Stomach smooth muscle (tissue), 2 donors: ENCODE results near the gene TADA2B.

Experiments
- H3K27ac ChIP-seq: one replicate; pipeline ENCODE4 v1.7.0; 2013; ENCODE audit warnings: mild to moderate bottlenecking, low read length, inconsistent platforms
- H3K27me3 ChIP-seq, 2 donors: one replicate each; pipeline ENCODE4 v1.7.0; 2013; ENCODE audit warnings: low read length in 2 of 2; ENCODE audit not compliant: insufficient read depth in 2 of 2, control insufficient read depth in 1 of 2
- H3K36me3 ChIP-seq, 2 donors: one replicate each; pipeline ENCODE4 v1.7.0; 2013; ENCODE audit warnings: low read length in 2 of 2; ENCODE audit not compliant: control insufficient read depth in 2 of 2, insufficient read depth in 2 of 2
- H3K4me1 ChIP-seq: one replicate; pipeline ENCODE4 v1.7.0; 2013; ENCODE audit warnings: low read length; ENCODE audit not compliant: control insufficient read depth, insufficient read depth
- H3K4me3 ChIP-seq, 2 donors: one replicate each; pipeline ENCODE4 v1.7.0; 2013; ENCODE audit warnings: low read length in 2 of 2
- H3K9ac ChIP-seq, 2 donors: one replicate each; pipeline ENCODE4 v1.7.0; 2013; ENCODE audit warnings: low read length in 2 of 2, mild to moderate bottlenecking in 1 of 2
- H3K9me3 ChIP-seq, 2 donors: one replicate each; pipeline ENCODE4 v1.7.0; 2013; ENCODE audit warnings: low read length in 2 of 2; ENCODE audit not compliant: control insufficient read depth in 2 of 2
- donor health status: healthy.
- donor health status: Pancreatic carcinoma.

Gene TADA2B

DNA sequence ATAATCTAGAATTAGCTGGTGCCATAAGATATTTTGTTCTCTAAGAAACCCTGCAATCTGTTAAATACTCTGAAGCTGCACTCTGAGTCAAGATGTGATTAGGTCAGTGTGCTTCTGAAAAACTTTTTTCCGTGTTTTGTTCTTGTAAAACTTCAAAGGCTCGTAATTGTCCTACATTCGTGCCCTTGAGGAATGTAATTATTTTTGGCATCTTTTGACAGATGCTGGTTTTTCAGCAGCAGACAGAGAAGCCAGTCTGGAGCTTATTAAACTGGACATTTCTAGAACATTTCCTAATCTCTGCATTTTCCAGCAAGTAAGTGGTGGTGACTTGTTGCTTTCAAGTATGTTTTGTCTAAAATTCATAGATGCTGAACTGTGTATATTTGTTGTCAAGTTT, 36.8 kb upstream of the TADA2B start:
- Histone ChIP-seq H3K36me3 (peaks cover 27 to 46% of the 10 kb centered on the region in 2 donors), H3K4me1 (no peaks in the 10 kb centered on the region), H3K27me3 (no peaks in the 10 kb centered on the region), H3K9ac (no peak overlapping the region), H3K27ac (no peak overlapping the region), H3K4me3 (no peak overlapping the region), H3K9me3 (no peaks in the 10 kb centered on the region)

GRCh38 chr4:7007142-7007907, 35.8 kb upstream of the TADA2B start:
- no peak overlapping the region for H3K9ac ChIP-seq
- H3K27ac ChIP-seq: no peak overlapping the region
- H3K4me3 ChIP-seq: no peak overlapping the region
- H3K4me1 ChIP-seq: no peaks in the 10 kb centered on the region
- H3K27me3 ChIP-seq: no peaks in the 10 kb centered on the region
- no peaks in the 10 kb centered on the region for H3K9me3 ChIP-seq
- H3K36me3 ChIP-seq: peaks cover 20 to 39% of the 10 kb centered on the region in 2 donors

DNA sequence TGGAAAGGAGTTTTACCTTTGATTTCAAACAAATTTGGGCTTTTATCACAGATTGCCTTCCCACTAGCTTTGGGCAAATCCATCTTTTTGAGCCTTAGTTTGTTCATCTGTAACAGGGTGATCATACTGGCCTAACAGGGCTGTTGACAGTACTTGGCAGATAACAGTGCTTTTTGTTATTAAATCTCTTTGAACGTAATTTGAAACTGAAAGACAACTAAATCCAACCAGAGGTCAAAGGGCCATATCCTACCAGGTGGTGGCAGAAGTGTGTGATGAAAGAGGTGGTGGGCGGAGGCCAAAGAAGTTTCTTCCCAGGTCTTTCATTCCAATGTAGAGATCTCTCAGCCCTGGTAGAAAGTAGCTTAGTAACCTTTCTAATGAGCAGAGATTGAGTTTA, 35.2 kb upstream of the TADA2B start:
- no peaks in the 10 kb centered on the region for H3K4me1 ChIP-seq
- no peak overlapping the region for H3K27ac ChIP-seq
- peaks cover 21 to 35% of the 10 kb centered on the region in 2 donors for H3K36me3 ChIP-seq
- H3K9me3 ChIP-seq: no peaks in the 10 kb centered on the region
- H3K27me3 ChIP-seq: no peaks in the 10 kb centered on the region
- no peak overlapping the region for H3K4me3 ChIP-seq
- H3K9ac ChIP-seq: no peak overlapping the region

GRCh38 chr4:7009564-7009963, 33.6 kb upstream of the TADA2B start:
- Histone ChIP-seq H3K9me3 (no peaks in the 10 kb centered on the region), H3K27ac (no peak overlapping the region), H3K9ac (no peak overlapping the region), H3K4me3 (no peak overlapping the region), H3K27me3 (no peaks in the 10 kb centered on the region), H3K36me3 (peaks cover 25 to 36% of the 10 kb centered on the region in 2 donors), H3K4me1 (no peaks in the 10 kb centered on the region)

- H3K36me3 ChIP-seq: peaks cover 51 to 53% of the 10 kb centered on the region in 2 donors
- H3K4me3 ChIP-seq: no peak overlapping the region
- no peak overlapping the region for H3K9ac ChIP-seq
- no peaks in the 10 kb centered on the region for H3K4me1 ChIP-seq
- H3K9me3 ChIP-seq: no peaks in the 10 kb centered on the region
- no peaks in the 10 kb centered on the region for H3K27me3 ChIP-seq
- H3K27ac ChIP-seq: no peak overlapping the region
These were observed 30.0 kb upstream of the TADA2B start for GRCh38 chr4:7013175-7013574.

DNA sequence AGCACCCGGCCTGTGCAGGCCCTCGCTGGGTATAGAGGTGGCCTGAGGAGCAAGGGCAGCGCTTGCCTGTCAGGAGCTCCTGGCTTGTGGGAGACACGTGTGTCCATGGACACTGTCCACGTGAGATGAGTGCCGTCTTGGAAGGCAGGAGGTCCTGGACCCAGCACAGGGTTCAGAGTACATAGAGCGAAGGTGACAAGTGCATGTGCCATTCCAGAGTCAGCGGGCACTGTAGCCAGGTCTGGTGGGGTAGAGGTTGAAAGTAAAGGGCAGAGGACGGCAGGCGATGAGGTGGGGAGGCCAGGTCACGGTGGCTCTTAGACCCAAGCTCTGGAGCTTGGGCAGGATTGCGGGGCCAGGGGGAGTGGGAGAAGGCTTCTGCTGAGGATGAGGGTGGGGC, 28.4 kb upstream of the TADA2B start:
- no peak overlapping the region for H3K27ac ChIP-seq
- peaks cover 41 to 56% of the 10 kb centered on the region in 2 donors for H3K36me3 ChIP-seq
- no peaks in the 10 kb centered on the region for H3K27me3 ChIP-seq
- H3K4me1 ChIP-seq: no peaks in the 10 kb centered on the region
- H3K9ac ChIP-seq: no peak overlapping the region
- no peaks in the 10 kb centered on the region for H3K9me3 ChIP-seq
- no peak overlapping the region for H3K4me3 ChIP-seq

DNA sequence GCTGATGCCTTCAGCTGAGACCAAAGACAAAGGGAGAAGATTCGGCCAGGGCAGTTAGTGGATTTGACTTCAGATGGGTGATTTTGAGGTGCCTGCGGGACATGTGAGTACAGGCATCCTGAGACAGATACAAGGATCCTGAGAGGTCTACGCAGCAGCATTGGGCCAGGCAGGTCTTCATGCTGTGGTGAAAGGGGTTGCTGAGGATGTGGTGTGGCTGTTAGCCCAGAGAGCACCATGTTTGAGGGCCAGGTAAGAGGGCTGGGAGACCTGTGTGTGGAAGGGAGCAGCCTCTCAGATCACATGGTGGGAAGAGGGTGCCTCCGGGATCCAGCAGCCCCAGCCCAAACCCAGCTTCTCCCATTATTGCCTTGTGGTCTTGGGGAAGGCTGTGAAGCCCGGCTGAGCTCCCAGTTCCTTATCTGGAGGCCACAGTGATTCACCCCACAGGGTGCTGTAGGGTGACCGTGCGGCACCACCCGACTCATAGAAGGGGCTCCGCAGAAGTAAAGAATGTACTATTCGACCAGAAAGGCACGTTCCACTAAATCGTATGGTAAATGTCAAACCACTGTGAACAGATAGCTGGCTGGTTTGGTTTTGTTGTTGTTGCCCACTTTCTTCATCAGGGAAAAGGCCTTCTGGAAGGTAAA, 27.7 kb upstream of the TADA2B start:
- peaks cover 39 to 54% of the 10 kb centered on the region in 2 donors for H3K36me3 ChIP-seq
- H3K27ac ChIP-seq: no peak overlapping the region
- no peak overlapping the region for H3K9ac ChIP-seq
- H3K4me3 ChIP-seq: no peak overlapping the region
- H3K4me1 ChIP-seq: no peaks in the 10 kb centered on the region
- no peaks in the 10 kb centered on the region for H3K9me3 ChIP-seq
- H3K27me3 ChIP-seq: no peaks in the 10 kb centered on the region

DNA sequence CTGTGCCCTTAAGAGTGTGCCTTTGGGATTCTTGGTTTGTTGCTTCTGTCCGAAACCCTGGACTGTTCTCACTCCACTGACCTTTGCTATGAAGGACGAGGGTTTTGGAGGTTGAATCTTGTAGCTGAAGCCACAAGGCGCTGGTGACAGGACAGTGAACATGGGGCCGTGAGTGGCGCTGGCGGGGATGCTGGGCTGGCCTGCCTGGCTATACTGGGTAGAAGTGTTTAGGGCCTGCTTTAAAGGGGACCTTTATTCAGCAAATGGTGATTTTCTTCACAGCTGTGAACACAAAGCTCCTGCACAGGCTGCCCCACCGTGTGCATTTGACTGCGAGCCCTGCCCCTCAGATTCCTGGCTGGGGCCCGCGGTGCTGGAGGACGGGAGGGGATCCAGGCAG, 27.1 kb upstream of the TADA2B start:
- Histone ChIP-seq H3K4me1 (no peaks in the 10 kb centered on the region), H3K9ac (no peak overlapping the region), H3K27me3 (no peaks in the 10 kb centered on the region), H3K4me3 (no peak overlapping the region), H3K36me3 (peaks cover 36 to 52% of the 10 kb centered on the region in 2 donors), H3K27ac (no peak overlapping the region), H3K9me3 (no peaks in the 10 kb centered on the region)

DNA sequence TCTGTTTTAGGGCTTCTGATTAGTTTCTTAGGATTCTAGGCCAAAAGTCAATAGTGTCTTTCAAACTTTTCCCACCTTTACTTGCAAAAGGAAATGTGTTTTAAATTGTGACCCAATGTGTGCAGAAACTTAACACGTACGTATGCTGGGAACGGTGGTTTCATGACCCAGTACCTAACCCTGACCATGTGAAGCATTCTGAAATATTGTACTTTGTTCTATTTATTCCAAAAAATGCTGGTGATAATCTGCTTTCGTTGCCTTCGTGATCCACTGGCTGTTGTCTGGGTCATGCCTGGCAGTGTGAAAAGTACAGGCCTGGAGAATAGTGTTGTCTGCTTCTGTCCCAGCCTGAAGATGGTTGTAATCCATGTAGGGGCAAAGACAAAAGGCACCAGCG, 26.7 kb upstream of the TADA2B start:
- Histone ChIP-seq H3K9me3 (no peaks in the 10 kb centered on the region), H3K4me3 (no peak overlapping the region), H3K9ac (no peak overlapping the region), H3K4me1 (no peaks in the 10 kb centered on the region), H3K27me3 (no peaks in the 10 kb centered on the region), H3K36me3 (peaks cover 35 to 53% of the 10 kb centered on the region in 2 donors), H3K27ac (no peak overlapping the region)

GRCh38 chr4:7017446-7018048, 25.6 kb upstream of the TADA2B start:
- Histone ChIP-seq H3K4me1 (no peaks in the 10 kb centered on the region), H3K27me3 (no peaks in the 10 kb centered on the region), H3K27ac (no peak overlapping the region), H3K4me3 (no peak overlapping the region), H3K9me3 (no peaks in the 10 kb centered on the region), H3K36me3 (peaks cover 38 to 57% of the 10 kb centered on the region in 2 donors), H3K9ac (no peak overlapping the region)

DNA sequence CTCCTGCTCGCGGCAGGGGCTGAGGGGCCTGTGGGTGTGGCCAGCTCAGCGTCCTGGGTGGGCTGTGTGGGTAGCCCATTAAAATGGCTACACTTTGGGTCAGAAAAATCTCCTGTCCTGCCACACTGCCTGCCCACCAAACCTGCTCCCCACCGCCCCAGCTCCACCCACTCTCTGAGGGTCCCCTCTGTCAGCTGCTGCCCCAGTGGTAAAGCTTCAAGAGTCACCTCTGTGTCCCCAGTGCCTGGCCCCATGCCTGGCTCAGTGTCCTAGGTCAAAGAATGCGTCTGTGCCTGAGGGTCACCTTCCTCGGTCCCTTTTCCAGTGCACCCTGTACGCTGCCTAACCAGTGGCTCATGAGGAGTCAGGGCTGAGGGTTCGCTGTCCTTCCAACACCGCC, 24.9 kb upstream of the TADA2B start:
- no peaks in the 10 kb centered on the region for H3K4me1 ChIP-seq
- H3K4me3 ChIP-seq: no peak overlapping the region
- no peaks in the 10 kb centered on the region for H3K9me3 ChIP-seq
- no peak overlapping the region for H3K9ac ChIP-seq
- H3K27me3 ChIP-seq: no peaks in the 10 kb centered on the region
- H3K27ac ChIP-seq: no peak overlapping the region
- H3K36me3 ChIP-seq: peaks cover 35 to 56% of the 10 kb centered on the region in 2 donors
